ENCODE measurements around the gene AHNAK2.
"Not testable (repeated sequence)": the region's sequence is repeated elsewhere in the genome, so short reads cannot be mapped to it uniquely, and the experiment has no call there.

AHNAK2 gene

DNA sequence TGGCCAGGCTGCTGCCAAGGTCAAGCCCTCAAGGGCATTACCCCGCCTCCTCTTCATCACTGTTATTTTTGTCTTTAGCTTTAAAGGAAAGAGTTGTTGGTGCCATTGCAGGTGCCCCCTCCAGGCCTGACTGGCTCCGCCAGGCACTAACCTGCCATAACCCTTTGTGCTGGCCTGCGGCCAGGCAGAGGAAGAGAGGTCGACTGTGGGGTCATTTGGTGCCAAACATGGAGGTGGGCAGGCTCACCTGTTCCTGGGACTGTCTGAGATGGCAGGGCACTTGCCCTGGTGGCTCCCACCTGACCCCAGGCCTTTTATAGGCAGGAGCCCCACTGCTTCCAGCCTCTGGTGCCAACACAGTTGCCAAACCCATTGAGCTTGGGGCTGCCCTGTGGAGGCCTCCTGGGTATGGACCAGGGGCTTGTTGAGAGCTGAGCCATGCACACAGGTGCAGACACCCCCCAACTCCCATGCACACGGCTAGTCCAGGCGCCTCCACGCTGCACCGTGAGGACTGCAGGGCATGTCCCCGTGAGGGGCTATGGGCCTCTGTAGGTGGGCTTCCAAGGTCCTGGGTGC lies 82.9 kb downstream of the AHNAK2 start:
- DNase-seq, result no peak

DNA sequence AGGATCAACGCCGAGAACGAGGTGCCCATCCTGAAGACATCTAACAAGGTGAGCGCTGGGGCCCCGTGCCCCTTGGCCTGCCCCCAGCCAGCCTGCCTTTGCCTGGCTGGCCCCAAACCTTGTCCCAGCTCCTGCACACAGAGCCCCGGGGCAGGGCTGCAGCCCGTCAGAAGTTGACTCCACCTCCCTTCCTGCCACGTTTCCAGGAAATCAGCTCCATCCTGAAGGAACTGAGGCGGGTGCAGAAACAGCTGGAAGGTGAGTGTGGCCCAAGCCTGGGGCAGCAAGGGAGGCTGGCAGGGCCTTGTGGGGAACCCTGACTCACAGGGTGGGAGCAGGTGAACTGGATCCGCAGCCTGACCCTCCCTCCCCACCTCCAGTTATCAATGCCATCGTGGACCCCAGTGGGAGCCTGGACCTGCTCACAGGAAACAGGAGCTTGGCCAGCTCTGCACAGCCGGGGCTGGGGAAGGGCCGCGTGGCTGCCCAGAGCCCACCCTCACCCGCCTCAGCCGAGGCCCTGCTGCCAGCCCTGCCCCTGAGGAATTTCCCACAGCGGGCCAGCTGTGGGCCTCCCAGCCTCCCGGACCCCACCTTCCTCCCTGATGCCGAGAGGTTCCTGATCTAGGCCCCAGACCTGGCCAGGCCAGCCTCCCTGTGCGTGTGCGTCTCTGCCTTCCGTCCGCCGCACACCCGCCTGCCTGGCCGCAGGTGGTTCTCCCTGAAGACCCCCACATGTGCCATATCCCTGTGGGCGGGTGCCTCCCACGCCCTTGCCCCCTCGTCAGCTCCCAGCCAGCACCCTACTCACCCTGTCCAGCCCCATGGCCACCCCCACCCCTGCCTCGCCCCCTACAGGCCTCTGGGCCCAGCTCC lies 83.6 kb downstream of the AHNAK2 start:
- no peak for DNase-seq

DNA sequence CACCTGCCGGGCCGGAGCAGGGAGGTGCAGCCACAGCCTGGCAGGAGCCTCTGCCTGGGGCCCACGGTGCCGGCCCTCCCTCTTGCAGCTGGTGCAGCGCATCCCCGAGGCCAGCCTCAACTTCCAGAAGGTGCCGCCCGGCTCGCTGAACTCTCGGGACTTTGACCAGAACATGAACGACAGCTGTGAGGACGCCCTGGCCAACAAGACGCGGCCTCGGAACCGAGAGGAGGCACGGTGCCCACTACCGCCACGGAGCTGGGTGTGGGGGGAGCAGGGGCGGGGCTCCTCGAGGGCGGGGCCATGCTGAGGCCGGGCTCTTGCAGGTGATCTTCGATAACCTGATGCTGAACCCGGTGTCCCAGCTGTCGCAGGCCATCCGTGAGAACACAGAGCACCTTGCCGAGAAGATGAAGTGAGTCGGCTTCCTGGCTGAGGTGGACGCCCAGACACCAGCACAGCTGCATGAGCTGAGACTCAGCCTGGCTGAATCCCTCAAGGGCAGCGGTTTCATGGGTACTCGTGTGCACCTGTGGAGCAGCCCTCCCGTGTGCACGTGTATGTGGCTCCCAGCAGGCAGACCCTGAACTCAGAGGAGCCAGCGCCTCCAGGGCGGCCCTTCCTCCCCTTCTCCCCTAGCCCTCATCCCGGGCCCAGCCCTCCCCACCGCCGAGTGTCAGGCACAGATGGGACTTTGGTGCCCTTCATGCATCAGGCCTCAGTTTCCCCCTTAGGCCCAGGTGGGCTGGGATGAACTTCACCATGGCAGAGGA lies 84.6 kb downstream of the AHNAK2 start:
- no peak for DNase-seq

DNA sequence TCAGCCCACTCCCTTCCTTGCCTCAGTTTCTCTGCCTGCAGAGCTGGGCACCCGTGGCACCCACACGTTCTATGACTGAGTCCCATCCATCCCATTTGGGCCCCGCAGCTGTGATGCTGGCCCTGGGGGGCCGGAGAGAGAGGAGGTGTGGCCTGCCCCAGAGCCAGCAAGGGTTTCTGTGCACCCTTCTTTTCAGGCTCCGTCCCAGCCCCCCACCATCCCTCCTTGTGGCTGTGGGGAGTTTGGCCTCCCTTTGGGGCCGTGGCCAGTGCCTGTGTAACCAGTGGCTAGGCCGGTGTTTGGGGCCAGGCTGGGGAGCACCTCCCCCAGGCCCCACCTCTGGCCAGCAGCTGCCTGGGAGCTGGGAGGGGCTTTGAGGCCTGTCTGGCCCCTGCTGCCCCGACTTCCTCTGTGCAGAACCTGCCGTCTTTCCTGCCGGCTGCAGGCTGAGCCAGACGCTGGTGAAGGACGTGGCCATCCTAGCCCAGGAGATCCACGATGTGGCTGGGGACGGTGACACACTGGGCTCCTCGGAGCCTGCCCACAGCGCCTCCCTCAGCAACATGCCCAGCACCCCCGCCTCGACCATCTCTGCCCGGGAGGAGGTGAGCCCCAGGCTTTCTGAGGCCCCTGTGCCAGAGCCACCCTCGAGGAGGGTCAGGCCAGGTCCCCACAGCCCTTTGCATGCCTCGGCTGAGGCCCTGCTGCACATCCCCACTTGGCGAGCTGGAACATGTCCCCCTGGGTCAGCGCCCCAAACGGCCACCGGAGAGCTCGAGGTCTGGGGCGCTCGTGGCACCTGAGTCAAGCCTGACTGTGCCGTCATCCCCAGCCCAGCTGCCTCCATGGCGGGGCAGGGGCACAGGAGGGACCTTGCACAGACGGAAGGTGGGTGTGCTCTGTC lies 85.4 kb downstream of the AHNAK2 start:
- no peak for DNase-seq

DNA sequence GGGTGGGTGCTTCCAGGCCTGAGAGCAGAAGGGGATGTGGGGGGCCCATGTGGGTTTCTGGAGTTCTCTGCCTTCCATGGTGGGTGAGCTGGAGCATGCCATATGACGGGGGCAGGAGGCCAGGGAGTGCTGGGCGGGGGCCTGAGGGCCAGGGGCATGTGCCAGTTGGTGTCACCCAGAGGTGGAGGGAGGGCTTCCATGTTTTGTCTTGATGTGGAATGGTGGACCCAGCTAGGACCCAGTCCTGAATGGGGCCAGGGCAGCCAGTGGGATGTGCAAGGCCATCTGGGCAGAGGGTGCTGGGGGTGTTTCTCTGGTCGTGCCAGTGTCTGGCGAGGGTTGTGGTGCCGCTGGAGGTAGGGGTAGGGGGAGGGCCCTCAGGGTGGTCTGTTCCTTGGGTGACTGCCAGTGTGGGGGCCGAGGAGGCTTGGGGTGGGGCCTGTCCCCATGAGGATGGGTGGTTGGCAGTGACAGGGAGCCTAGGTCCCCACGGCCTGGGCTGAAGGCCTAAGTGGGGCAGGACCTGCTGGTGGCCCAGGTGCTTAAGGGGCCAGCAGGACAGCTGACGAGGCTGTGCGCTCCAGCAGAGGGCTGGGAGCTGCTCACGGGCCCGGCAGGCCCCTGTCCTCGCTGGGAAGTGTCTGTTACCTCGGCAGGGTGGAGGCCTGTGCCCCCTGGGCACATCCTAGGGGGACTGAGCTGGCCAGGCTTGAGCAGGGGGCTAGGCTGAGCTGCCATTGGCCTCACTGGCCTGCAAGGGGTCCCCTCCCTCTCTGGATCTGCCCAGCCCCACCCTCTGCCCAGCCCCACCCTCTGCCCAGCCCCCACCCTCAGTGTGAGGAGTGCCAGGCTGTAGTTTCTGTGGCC lies 86.3 kb downstream of the AHNAK2 start:
- no peak for DNase-seq

DNA sequence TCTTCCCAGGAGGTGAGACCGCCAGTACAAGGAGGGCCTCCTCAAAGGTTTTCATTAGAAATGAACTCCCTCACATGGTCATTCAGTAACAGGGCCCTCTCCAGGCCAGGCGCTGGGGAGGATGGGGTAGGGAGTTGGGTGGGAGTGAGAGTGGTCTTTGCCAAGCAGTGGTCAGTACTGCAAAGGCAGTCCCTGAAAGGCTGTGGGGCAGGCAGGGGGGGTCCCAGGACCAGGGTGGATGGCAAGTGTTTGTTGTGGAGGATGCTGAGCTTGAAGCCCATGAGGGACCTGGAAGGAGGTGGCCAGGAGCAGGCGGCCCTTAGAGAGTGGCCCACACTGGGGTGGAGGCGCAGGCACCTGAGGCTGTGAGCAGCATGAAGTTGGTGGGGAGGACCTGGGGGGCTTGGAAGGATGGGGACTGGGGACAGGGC lies 87.0 kb downstream of the AHNAK2 start:
- no peak for DNase-seq

DNA sequence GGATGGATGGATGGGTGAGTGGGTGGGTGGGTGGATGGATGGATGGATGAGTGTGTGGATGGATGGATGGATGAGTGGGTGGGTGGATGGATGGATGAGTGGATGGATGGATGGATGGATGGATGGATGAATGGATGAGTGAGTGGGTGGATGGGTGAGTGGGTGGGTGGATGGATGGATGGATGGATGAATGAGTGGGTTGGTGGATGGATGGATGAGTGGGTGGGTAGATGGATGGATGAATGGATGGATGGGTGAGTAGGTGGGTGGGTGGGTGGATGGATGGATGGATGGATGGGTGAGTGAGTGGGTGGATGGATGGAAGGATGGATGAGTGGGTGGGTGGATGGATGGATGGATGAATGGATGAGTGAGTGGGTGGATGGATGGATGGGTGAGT lies 87.9 kb downstream of the AHNAK2 start:
- DNase-seq, result not testable (repeated sequence)

DNA sequence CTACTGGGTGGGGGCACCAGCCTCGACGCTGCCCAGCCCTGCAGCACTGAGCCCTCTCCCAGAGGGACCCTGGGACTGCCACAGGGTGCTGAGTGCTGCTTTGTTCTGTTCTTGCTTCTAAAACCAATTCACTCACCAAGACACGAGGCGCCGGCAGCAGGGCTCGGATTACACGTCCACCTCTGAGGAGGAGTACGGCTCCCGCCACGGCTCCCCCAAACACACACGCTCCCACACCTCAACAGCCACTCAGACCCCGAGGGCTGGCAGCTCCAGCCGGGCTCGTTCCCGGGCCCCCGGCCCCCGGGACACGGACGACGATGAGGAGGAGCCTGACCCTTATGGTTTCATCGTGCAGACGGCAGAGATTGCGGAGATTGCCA lies 88.8 kb downstream of the AHNAK2 start:
- DNase-seq, result no peak

DNA sequence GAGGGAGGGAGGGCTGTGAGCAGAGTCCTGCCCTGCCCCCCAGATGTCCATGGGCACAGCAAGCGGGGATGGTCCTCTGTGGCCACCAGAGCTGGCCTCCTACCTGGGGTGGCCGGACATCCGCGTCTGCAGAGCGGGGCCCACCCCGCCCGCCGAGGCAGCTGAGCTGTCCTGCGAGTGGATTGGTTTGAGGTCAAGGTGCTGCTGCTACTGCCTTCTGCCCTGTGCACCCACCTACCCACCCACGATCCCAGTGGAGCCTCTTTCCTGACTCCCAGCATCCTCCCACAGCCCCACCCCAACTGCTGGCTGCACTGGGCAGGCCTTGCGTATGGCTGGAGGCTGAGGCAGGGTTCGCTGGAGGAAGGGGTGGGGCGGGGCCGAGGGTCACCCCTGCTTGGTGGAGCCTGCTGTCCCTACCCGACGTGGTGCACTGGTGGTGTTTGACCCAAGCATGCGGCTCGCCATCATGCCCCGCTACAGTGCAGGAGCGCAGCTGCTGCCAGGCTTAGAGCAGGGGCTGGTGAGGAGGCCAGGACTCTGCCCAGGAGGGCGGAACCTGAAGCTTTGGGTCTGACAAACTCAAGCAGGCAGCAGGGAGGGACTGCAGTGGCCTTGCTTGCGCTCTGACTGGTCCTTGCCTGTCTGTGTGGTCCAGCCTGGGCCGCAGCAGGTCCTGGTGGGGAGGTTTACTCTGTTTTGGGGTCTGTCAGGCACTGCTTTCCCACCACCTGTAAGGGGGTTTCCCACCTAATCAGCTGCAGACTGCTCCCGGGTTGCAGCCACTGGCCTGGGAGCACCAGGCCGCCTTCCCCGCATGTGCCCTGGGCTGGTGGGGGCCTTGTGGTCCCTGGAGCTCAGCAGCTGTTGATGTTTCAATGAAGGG lies 89.4 kb downstream of the AHNAK2 start:
- no peak for DNase-seq

DNA sequence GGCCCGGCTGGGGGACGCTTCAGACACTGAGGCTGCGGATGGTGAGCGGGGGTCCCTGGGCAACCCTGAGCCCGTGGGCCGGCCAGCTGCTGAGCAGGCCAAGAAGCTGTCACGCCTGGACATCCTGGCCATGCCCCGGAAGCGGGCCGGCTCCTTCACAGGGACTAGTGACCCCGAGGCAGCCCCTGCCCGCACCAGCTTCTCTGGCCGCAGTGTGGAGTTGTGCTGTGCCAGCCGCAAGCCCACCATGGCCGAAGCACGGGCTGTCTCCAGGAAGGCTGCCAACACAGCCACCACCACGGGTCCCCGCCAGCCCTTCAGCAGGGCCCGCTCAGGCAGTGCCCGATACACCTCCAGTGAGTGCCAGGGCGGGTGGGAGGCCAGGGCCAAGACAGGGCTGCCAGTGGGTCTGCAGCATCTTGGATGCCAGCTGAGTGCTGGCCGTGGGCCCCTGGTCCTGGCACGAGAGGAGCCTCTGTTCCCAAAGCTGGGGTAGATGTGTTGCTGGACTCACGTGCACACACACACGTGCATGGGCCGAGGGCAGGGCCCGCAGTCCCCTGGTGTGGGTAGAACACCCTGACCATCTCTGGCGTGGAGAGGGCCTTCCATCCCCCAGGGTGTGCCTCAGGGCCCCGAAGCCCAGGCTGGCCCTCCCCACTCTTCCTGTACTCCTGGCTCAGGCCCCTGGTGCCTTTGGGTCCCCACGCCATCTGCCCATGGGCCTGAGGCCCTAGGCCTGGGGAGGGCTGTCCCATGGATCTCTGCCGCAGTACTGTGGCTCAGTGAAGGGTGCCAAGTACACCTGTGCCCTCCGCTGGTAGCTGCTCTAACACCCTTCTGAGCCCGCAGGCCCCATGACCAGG lies 90.3 kb downstream of the AHNAK2 start:
- DNase-seq, result no peak
